ENCODE measurements around the gene CPZ. TPM values are rescaled to one million over a fixed set of nuclear protein-coding genes. Genes with fewer than 3 reads are reported as not detected.

Gene CPZ
- total RNA-seq, 1 donor from 2014 or later, result 9.7 TPM

- DNase-seq (ENCODE audit: low spot score), result no peak
These were observed 915 bp downstream of the CPZ start for GRCh38 chr4:8593264-8594096.

DNA sequence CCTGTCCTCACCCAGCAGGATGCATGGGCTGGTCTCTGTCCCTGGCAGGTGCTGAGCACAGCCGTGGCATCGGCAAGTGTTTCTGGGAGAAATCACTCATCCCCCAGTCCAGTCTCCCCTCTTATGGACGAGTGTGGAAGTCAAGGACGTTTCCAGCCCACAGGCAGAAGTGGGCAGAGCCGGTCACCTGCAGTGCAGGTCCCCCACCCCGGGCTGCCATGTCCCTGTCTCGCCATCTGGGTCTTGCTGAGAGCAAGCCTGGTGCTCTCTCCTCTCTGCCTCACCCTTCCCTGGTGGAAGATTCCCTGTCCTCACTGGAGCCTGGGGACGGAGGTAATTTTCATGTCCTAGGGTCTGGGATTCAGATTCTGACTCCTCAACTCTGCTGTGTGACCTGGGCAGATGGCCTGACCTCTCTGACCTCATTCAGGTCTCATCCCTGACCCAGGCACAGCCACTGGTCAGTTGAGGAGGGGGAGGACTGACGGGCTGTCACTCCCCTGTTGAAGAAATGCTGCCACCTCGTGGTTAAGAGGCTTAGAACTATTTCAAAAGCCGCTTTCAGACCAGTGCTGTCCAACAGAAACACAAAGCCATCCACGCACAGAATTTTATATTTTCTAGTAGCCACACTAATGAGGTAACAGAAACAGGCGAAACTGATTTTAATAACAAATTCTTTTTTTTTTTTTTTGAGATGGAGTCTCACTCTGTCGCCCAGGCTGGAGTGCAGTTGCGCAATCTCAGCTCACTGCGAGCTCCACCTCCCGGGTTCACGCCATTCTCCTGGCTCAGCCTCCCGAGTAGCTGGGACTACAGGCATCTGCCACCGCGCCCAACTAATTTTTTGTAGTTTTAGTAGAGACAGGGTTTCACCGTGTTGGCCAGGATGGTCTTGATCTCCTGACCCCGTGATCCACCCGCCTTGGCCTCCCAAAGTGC, 1.8 kb downstream of the CPZ start:
- DNase-seq (ENCODE audit: low spot score), result no peak

GRCh38 chr4:8595237-8596087, 2.9 kb downstream of the CPZ start:
- DNase-seq (ENCODE audit: low spot score), result no peak

GRCh38 chr4:8596891-8597290, 4.3 kb downstream of the CPZ start:
- DNase-seq (ENCODE audit: low spot score), result no peak

DNA sequence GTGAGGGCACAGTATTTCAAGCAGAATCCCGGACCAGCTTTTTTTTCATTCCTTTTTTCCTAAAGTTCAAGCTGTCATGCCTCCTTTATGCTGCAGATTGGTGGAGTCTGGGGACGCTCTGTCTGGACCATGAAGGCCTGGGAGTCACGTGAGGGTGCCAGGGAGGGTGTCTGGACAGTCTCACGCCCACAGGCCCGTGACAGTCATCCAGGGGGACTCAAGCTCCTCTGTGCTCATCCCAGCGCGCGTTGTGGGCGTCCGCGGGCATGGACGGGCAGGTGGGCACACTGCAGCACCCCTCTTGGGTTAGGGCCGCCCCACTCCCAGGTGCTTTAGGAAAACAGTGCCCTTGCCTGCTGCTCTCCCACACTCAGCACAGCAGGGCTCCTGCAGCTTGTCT, 4.8 kb downstream of the CPZ start:
- no peak for DNase-seq (ENCODE audit: low spot score)

DNA sequence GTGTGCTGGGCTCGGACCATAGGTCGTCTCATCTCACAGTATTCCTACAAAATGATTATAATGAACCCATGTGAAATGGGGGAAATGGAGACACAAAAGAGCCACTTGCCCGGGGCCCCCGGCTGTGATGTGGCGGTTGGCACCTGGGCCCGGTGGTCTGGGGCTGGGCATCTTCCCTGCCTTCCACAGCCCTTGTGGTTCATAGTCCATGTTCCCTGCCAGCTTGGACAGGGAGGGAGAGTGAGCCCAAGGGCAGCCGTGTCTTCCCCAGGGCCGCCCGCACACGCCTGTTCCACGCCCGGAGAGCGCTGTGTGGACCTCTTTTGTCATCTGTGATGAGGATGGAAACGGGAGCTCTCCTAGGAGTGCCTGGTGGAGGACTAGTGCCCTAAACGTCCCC, 5.2 kb downstream of the CPZ start:
- no peak for DNase-seq (ENCODE audit: low spot score)

DNA sequence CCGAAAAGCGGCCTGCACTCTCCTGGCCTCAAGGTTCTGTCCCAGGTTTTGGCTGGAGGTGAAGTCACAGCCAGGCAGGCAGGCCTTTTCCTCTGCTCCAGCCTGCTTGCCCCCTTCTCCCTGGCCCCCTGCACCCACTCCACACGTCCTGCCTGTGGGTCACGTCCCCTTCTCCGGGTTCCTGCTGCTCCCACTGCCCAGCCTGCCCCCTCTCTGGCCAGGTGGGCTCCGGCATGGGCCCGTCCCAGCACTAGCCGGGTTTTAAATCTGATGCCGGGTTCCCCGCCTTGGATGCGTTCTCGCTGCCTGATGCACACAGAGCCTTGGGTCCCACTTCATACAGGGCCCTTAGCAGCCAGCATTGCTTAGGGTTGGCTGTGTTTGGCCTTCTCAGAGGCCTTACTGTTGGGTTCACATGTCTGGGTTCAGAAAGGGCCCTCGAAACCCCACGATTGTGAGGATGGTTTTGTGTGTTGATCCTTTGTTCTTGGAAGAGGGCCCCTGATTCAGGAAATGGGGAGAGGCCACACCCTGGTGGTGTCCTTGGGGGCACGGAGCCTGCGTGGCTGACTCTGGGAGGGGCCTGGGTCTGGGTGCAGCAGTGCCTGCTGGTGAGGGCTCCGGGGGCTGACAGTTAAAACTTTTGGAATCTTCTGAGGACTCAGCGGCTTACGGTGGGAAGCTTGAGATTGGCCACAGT, 6.0 kb downstream of the CPZ start:
- no peak for DNase-seq (ENCODE audit: low spot score)

DNA sequence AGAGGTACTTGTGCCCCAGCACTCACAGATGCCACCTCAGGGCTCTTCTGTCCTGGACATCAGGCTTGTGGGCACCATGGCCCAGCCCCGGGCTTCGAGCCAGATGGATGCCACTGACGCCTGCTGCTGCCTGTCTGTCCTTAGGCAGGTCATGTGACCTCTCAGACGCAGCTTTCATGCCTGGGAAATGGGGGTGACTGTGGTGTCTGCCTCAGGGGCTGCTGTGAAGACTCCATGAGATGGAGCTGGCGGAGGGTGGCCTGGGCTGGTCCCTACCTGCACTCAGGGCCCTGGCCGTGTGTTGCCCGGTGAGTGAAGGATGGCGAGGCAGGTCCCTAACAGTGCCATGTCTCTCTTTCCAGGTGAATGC, 6.5 kb downstream of the CPZ start:
- no peak for DNase-seq (ENCODE audit: low spot score)

GRCh38 chr4:8599657-8600056, 7.1 kb downstream of the CPZ start:
- DNase-seq (ENCODE audit: low spot score), result no peak

DNA sequence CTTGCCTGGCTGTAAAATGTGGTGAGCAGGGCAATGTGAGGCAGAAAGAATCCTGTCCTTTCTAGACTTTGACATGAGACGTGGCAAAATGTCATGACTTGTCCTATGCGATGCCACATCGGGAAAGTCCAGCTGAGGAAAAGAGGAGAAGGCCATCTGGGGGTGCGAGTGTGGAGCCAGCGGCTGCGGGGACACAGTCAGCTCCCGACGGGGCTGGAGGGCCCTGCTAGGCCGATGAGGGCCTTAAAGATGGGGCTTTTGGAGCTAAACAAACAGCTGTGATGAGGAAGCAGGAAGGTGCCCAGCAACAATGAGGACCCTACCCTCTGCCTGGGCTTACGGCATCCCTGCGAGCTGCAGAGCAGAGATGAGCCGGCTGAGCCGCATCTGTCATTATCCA, 7.7 kb downstream of the CPZ start:
- DNase-seq (ENCODE audit: low spot score), result no peak

- no peak for DNase-seq (ENCODE audit: low spot score)
These were observed 8.1 kb downstream of the CPZ start for GRCh38 chr4:8600686-8601085.

- DNase-seq (ENCODE audit: low spot score), result no peak
These were observed 8.5 kb downstream of the CPZ start for GRCh38 chr4:8601086-8601485.

DNA sequence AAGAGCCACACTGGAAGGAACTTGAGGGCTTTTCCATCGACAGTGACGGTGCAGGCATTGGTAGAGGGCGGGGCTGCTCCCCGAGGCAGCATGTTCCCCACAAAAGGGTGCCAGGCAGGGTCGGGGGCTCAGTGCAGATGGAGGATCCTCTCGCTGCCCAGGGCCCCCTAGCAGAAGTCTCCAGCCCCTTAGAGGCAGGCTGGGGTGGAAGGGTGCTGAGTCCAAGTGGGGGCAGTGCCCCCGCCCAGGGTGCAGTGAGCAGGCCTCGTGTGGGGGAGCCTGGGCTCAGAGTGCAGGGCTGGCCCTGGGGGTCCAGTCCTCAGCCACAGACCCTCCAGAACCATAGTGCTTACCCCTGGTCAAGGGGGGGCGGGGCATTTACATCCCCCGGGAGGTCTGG, 9.0 kb downstream of the CPZ start:
- no peak for DNase-seq (ENCODE audit: low spot score)

- DNase-seq (ENCODE audit: low spot score), result no peak
These were observed 10.3 kb downstream of the CPZ start for GRCh38 chr4:8602686-8603430.

DNA sequence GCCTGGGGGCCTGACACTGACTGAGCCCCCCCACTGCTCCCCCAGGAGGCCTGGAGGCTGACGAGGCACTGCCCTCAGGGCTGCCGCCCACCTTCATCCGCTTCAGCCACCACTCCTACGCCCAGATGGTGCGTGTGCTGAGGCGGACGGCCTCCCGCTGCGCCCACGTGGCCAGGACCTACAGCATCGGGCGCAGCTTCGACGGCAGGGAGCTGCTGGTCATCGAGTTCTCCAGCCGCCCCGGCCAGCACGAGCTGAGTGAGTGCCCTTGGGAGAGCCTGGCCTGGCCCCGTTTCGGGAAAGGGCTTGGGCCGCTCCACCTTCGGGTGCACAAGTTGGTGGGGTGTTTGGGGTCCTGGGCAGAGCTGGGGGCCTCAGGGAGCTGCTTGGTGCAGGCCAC, 11.4 kb downstream of the CPZ start:
- DNase-seq (ENCODE audit: low spot score), result no peak

DNA sequence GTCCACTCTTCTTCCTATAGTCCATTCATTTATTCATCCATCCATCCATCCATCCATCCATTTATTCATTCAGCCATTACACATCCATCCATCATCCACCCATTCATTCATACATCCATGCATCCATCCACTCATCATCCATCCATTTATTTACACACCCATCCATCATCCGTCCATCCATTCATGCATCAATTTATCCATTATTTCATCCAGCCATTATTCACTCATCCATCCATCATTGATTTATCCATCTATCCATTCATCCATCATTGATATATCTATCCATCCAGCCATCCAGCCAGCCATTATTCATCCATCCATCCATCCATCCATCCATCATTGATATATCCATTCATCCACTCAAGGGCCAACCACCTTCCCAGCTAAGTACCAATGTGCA, 12.7 kb downstream of the CPZ start:
- no peak for DNase-seq (ENCODE audit: low spot score)

GRCh38 chr4:8606476-8606875, 13.9 kb downstream of the CPZ start:
- no peak for DNase-seq (ENCODE audit: low spot score)

- no peak for DNase-seq (ENCODE audit: low spot score)
These were observed 14.4 kb downstream of the CPZ start for GRCh38 chr4:8606966-8607365.

GRCh38 chr4:8607603-8608481, 15.3 kb downstream of the CPZ start:
- no peak for DNase-seq (ENCODE audit: low spot score)
